ENCODE data around the gene GINS1.

- TF ChIP-seq POLR2A (IDR thresholded peaks at IDR 0.05) (no peak), CTCF (IDR thresholded peaks at IDR 0.05) (no peak), POLR2AphosphoS5 (IDR thresholded peaks at IDR 0.05) (no peak)
Measured at GRCh38 chr20:25483431-25484132, 76.1 kb downstream of the GINS1 start.
